ENCODE data around the gene PCBP4. TPM values are rescaled to one million over a fixed set of nuclear protein-coding genes. Genes with fewer than 3 reads are reported as not detected.

Gene PCBP4
- 27.4 TPM for total RNA-seq
- long read RNA-seq, transcript PCBP4-202 (13 exons, 2,015 nt) = major isoform, 20 of 56 reads
- long read RNA-seq, partial matches to known transcripts = 6 of 56 reads
- long read RNA-seq, other reads (novel, unspliced or antisense) = 28 of 56 reads

- no peak for DNase-seq (ENCODE audit: low spot score)
Observed at GRCh38 chr3:51967384-51968169, at the start of gene PCBP4. Gene PCBP4, minus strand, starts transcription at chr3:51967454. Its CDS starts 6,214 bp downstream, at chr3:51961240.

- no peak for DNase-seq (ENCODE audit: low spot score)
Observed at GRCh38 chr3:52015438-52016228, 48.4 kb upstream of the PCBP4 start.

- DNase-seq (ENCODE audit: low spot score) = no peak
Observed at GRCh38 chr3:52014613-52015012, 47.4 kb upstream of the PCBP4 start.

GRCh38 chr3:52013802-52014598 is 46.7 kb upstream of the PCBP4 start:
- DNase-seq (ENCODE audit: low spot score) = no peak

GRCh38 chr3:52012699-52013098 is 45.4 kb upstream of the PCBP4 start:
- DNase-seq (ENCODE audit: low spot score) = no peak

GRCh38 chr3:52010431-52010830 is 43.2 kb upstream of the PCBP4 start:
- DNase-seq (ENCODE audit: low spot score) = no peak

GRCh38 chr3:52007291-52007690 is 40.0 kb upstream of the PCBP4 start:
- DNase-seq (ENCODE audit: low spot score) = no peak

- DNase-seq (ENCODE audit: low spot score) = no peak
Observed at GRCh38 chr3:52006820-52007133, 39.5 kb upstream of the PCBP4 start.

GRCh38 chr3:52006017-52006819 is 39.0 kb upstream of the PCBP4 start:
- no peak for DNase-seq (ENCODE audit: low spot score)

GRCh38 chr3:52005571-52005986 is 38.3 kb upstream of the PCBP4 start:
- DNase-seq (ENCODE audit: low spot score) = no peak

GRCh38 chr3:52004906-52005395 is 37.7 kb upstream of the PCBP4 start:
- DNase-seq (ENCODE audit: low spot score) = no peak

GRCh38 chr3:52004163-52004787 is 37.0 kb upstream of the PCBP4 start:
- DNase-seq (ENCODE audit: low spot score) = no peak

GRCh38 chr3:52002748-52003147 is 35.5 kb upstream of the PCBP4 start:
- DNase-seq (ENCODE audit: low spot score) = no peak

GRCh38 chr3:52001443-52001974 is 34.3 kb upstream of the PCBP4 start:
- DNase-seq (ENCODE audit: low spot score) = no peak

- no peak for DNase-seq (ENCODE audit: low spot score)
Observed at GRCh38 chr3:51999846-52000245, 32.6 kb upstream of the PCBP4 start.

- DNase-seq (ENCODE audit: low spot score) = no peak
Observed at GRCh38 chr3:51998774-51999173, 31.5 kb upstream of the PCBP4 start.

- DNase-seq (ENCODE audit: low spot score) = no peak
Observed at GRCh38 chr3:51997935-51998596, 30.8 kb upstream of the PCBP4 start.

- no peak for DNase-seq (ENCODE audit: low spot score)
Observed at GRCh38 chr3:51997172-51997571, 29.9 kb upstream of the PCBP4 start.

All from mesenteric fat pad (tissue), 1 donor.